Progenitor cell of endocrine pancreas (in vitro differentiated cells): ENCODE data around the gene THOC6. TPM values are rescaled to one million over a fixed set of nuclear protein-coding genes. Genes with fewer than 3 reads are reported as not detected.

Source experiments
- DNase-seq: peaks from one replicate; pipeline ENCODE4 v3.0.0; 2021; ENCODE audit warnings: low spot score; ENCODE audit not compliant: unreplicated experiment
- H3K27ac Mint-ChIP-seq: 2 replicates; pipeline ENCODE4 v1.8.0; 2021; ENCODE audit warnings: mild to moderate bottlenecking, moderate library complexity, mixed read lengths
- H3K27me3 Mint-ChIP-seq: 2 replicates; pipeline ENCODE4 v1.8.0; 2021; ENCODE audit warnings: mixed read lengths
- H3K36me3 Mint-ChIP-seq: 2 replicates; pipeline ENCODE4 v1.8.0; 2022; ENCODE audit warnings: mixed read lengths; ENCODE audit not compliant: insufficient read depth
- H3K4me1 Mint-ChIP-seq: 2 replicates; pipeline ENCODE4 v1.8.0; 2021; ENCODE audit warnings: low read depth, mixed read lengths
- H3K4me3 Mint-ChIP-seq: 2 replicates; pipeline ENCODE4 v1.8.0; 2021; ENCODE audit warnings: low read depth, mild to moderate bottlenecking, moderate library complexity, mixed read lengths
- H3K9me3 Mint-ChIP-seq: 2 replicates; pipeline ENCODE4 v1.8.0; 2021; ENCODE audit warnings: low read depth, mixed read lengths
- CTCF ChIP-seq: fragments of 200-600 bp; sonication (generic); IDR thresholded peaks from one replicate; pipeline ENCODE4 v1.5.0; 2021; ENCODE audit warnings: antibody characterized with exemption, mild to moderate bottlenecking; ENCODE audit not compliant: unreplicated experiment
- total RNA-seq: library from RNA; stranded (reverse); gene quantifications from 2 replicates; pipeline ENCODE4 v1.2.1, GENCODE V29; 2021

The THOC6 gene
- total RNA-seq, 1 donor from 2014 or later = 47.4 TPM

DNA sequence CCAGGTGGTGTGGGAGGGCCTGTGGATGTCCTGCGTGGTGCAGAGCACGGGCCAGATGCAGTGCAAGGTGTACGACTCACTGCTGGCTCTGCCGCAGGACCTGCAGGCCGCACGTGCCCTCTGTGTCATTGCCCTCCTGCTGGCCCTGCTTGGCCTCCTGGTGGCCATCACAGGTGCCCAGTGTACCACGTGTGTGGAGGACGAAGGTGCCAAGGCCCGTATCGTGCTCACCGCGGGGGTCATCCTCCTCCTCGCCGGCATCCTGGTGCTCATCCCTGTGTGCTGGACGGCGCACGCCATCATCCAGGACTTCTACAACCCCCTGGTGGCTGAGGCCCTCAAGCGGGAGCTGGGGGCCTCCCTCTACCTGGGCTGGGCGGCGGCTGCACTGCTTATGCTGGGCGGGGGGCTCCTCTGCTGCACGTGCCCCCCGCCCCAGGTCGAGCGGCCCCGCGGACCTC, 10.3 kb upstream of the THOC6 start:
- H3K27me3 Mint-ChIP-seq = no peaks in the 10 kb centered on the region
- H3K36me3 Mint-ChIP-seq = peaks cover 13% of the 10 kb centered on the region
- H3K9me3 Mint-ChIP-seq = no peaks in the 10 kb centered on the region
- no peak for DNase-seq
- H3K27ac Mint-ChIP-seq = peak overlapping the region; percentile 87
- no peak for TF ChIP-seq CTCF
- peak overlapping the region; percentile 24 for H3K4me3 Mint-ChIP-seq
- H3K4me1 Mint-ChIP-seq = peaks cover 61% of the 10 kb centered on the region

GRCh38 chr16:3013998-3014690, 9.7 kb upstream of the THOC6 start:
- Mint-ChIP-seq H3K36me3 (peaks cover 13% of the 10 kb centered on the region), H3K27ac (peak overlapping the region; percentile 97), H3K4me3 (peak overlapping the region; percentile 93), H3K9me3 (no peaks in the 10 kb centered on the region), H3K4me1 (peaks cover 55% of the 10 kb centered on the region), H3K27me3 (no peaks in the 10 kb centered on the region)
- no peak for DNase-seq
- TF ChIP-seq CTCF = no peak

- Mint-ChIP-seq H3K4me1 (peaks cover 52% of the 10 kb centered on the region), H3K27me3 (no peaks in the 10 kb centered on the region), H3K27ac (peak overlapping the region; percentile 97), H3K36me3 (peaks cover 13% of the 10 kb centered on the region), H3K9me3 (no peaks in the 10 kb centered on the region), H3K4me3 (peak overlapping the region; percentile 93)
- no peak for DNase-seq
- no peak for TF ChIP-seq CTCF
Measured at GRCh38 chr16:3014971-3015370, 8.9 kb upstream of the THOC6 start.

GRCh38 chr16:3015865-3016521, 7.8 kb upstream of the THOC6 start:
- peak overlapping the region; percentile 97 for H3K27ac Mint-ChIP-seq
- H3K4me1 Mint-ChIP-seq = peaks cover 53% of the 10 kb centered on the region
- no peaks in the 10 kb centered on the region for H3K27me3 Mint-ChIP-seq
- no peak for DNase-seq
- peak overlapping the region; percentile 93 for H3K4me3 Mint-ChIP-seq
- H3K9me3 Mint-ChIP-seq = no peaks in the 10 kb centered on the region
- H3K36me3 Mint-ChIP-seq = peaks cover 13% of the 10 kb centered on the region
- no peak for TF ChIP-seq CTCF

GRCh38 chr16:3017344-3017743, 6.5 kb upstream of the THOC6 start:
- no peak for TF ChIP-seq CTCF
- no peaks in the 10 kb centered on the region for H3K27me3 Mint-ChIP-seq
- H3K4me3 Mint-ChIP-seq = peak overlapping the region; percentile 93
- peaks cover 55% of the 10 kb centered on the region for H3K4me1 Mint-ChIP-seq
- peak overlapping the region; percentile 98 for H3K27ac Mint-ChIP-seq
- H3K36me3 Mint-ChIP-seq = peaks cover 13% of the 10 kb centered on the region
- no peak for DNase-seq
- H3K9me3 Mint-ChIP-seq = no peaks in the 10 kb centered on the region
